ENCODE measurements around the gene SPHK2. TPM values are rescaled to one million over a fixed set of nuclear protein-coding genes. Genes with fewer than 3 reads are reported as not detected.
A peak's percentile ranks its signal among the peaks of the same experiment; 100 is the strongest.

SPHK2 gene
- polyA plus RNA-seq, 2 of the 4 experiments (the other 2 are of a cell fraction): 6.1 to 18.3 TPM

DNA sequence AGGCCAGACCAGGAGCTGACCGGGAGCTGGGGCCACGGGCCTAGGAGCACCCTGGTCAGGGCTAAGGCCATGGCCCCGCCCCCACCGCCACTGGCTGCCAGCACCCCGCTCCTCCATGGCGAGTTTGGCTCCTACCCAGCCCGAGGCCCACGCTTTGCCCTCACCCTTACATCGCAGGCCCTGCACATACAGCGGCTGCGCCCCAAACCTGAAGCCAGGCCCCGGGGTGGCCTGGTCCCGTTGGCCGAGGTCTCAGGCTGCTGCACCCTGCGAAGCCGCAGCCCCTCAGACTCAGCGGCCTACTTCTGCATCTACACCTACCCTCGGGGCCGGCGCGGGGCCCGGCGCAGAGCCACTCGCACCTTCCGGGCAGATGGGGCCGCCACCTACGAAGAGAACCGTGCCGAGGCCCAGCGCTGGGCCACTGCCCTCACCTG, 6.6 kb downstream of the SPHK2 start:
- Histone ChIP-seq H3K4me3 (no peak overlapping the region), H3K4me2 (no peak overlapping the region), H3K9me3 (no peaks in the 10 kb centered on the region), H3K4me1 (peaks cover 20% of the 10 kb centered on the region), H3K27ac (no peak overlapping the region)
- ChIA-PET POLR2A (interaction anchor here (0.6 kb wide), 1 partner anchor 95 kb away, joined by 6 read pairs; no protein-coding TSS in a partner anchor), CTCF (interaction anchor here (0.9 kb wide), 1 partner anchor 20 kb away, joined by 3 read pairs; the partner anchor contains the start of gene CA11)
- no peak for ATAC-seq
- TF ChIP-seq NPAS2 (CRISPR knock-in tag; IDR thresholded peaks at IDR 0.05; ENCODE audit: borderline replicate concordance) (no peak), GATA3 (IDR thresholded peaks at IDR 0.05; ENCODE audit: borderline replicate concordance) (no peak), SMC3 (IDR thresholded peaks at IDR 0.05) (no peak), NR3C1 (IDR thresholded peaks at IDR 0.05) (no peak), FOSB (CRISPR knock-in tag; IDR thresholded peaks at IDR 0.05) (no peak)
- WGBS (ENCODE audit: missing lambda C conversion rate): 94% methylated on average over 30 of the region's 30 CpGs
- no peak for DNase-seq (ENCODE audit: low read depth in 1 of 2, low spot score in 1 of 2)
- FAIRE-seq: no peak

DNA sequence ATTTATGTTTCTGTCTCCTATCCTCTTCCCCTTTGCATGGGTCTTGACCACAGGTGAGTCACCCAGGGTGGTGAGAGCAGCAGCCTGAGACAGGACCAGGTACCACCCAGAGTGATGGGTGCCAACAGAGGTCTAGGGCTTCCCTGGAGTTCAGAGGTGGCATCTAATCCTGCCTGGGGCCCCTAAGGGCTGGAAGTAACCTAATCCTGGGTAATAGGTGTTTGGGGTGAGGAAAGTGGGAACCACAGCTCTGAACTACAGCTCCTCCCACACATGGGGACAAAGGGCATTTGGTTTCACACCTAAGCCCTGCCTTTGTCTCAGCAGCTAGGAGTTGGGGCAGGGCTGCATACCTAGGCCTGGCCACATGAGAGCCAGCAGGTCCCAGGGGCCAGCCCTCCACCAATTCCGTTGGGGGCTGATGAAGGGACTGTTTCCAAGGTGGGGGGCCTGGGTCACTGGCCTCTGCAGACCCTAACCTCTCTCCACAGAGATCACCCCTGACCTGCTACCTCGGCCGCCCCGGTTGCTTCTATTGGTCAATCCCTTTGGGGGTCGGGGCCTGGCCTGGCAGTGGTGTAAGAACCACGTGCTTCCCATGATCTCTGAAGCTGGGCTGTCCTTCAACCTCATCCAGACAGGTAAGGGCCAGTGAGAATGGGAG, 8.0 kb downstream of the SPHK2 start:
- 73% methylated on average over 6 of the region's 6 CpGs for WGBS (ENCODE audit: missing lambda C conversion rate)
- CTCF ChIA-PET: interaction anchor here (1.2 to 2.7 kb wide), 3 partner anchors 9 to 187 kb away, joined by 3 to 8 read pairs (median 3); partner anchors contain the start of genes RPL18 and SPHK2

DNA sequence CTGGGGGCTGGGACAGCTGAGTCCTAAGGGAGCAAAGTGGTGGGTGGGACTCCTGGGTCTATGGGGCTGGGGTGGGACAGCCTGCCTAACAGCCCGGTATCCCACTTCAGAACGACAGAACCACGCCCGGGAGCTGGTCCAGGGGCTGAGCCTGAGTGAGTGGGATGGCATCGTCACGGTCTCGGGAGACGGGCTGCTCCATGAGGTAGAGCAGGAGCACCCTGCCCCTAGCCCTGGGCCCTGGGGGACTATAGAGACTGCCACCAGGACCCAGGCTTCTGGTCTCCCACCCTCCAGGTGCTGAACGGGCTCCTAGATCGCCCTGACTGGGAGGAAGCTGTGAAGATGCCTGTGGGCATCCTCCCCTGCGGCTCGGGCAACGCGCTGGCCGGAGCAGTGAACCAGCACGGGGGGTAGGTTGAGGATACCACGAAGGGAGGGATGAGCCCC, 8.6 kb downstream of the SPHK2 start:
- no peak for ATAC-seq
- FAIRE-seq: no peak
- 87% methylated on average over 16 of the region's 17 CpGs for WGBS (ENCODE audit: missing lambda C conversion rate)

More for the DNA sequence above, 8.0 kb downstream of the SPHK2 start:
- POLR2A ChIA-PET: interaction anchor here (0.9 to 2.6 kb wide), 3 partner anchors 8 to 19 kb away, joined by 3 to 22 read pairs (median 3); partner anchors contain the start of genes CA11, DBP, RPL18 and SPHK2
- DNase-seq (ENCODE audit: low read depth in 1 of 2, low spot score in 1 of 2) (no peak), ATAC-seq (no peak), FAIRE-seq (no peak)
- Histone ChIP-seq H3K4me3 (no peak overlapping the region), H3K27ac (peak overlapping the region in 1 of 2 experiments; percentile 36; a peak in 3 of 6 replicates), H3K4me2 (no peak overlapping the region; the same call in 2 of the 3 replicates), H3K4me1 (peaks cover 29% of the 10 kb centered on the region), H3K9me3 (no peaks in the 10 kb centered on the region)
- TF ChIP-seq KDM5A (IDR thresholded peaks at IDR 0.05): no peak
- no peak for TF ChIP-seq JUN (IDR thresholded peaks at IDR 0.05)
- no peak for TF ChIP-seq ZNF302 (CRISPR knock-in tag; IDR thresholded peaks at IDR 0.05)
- no peak for TF ChIP-seq CHD2 (IDR thresholded peaks at IDR 0.05; ENCODE audit: low read length, partially characterized antibody)
- no peak for TF ChIP-seq HOXB13 (CRISPR knock-in tag; IDR thresholded peaks at IDR 0.05; ENCODE audit: low read depth)
- no peak for TF ChIP-seq MAFK (IDR thresholded peaks at IDR 0.05; ENCODE audit: partially characterized antibody)
- TF ChIP-seq NR3C1 (IDR thresholded peaks at IDR 0.05): no peak
- no peak for TF ChIP-seq MYC (IDR thresholded peaks at IDR 0.05; ENCODE audit: borderline replicate concordance, low read length)
- no peak for TF ChIP-seq POLR2AphosphoS2 (conservative IDR thresholded peaks at IDR 0.05; ENCODE audit: low read length)
- no peak for TF ChIP-seq JUNB (IDR thresholded peaks at IDR 0.05)
- TF ChIP-seq, protein P1, sequence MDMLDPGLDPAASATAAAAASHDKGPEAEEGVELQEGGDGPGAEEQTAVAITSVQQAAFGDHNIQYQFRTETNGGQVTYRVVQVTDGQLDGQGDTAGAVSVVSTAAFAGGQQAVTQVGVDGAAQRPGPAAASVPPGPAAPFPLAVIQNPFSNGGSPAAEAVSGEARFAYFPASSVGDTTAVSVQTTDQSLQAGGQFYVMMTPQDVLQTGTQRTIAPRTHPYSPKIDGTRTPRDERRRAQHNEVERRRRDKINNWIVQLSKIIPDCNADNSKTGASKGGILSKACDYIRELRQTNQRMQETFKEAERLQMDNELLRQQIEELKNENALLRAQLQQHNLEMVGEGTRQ (IDR thresholded peaks at IDR 0.05): no peak
- TF ChIP-seq, protein P2, sequence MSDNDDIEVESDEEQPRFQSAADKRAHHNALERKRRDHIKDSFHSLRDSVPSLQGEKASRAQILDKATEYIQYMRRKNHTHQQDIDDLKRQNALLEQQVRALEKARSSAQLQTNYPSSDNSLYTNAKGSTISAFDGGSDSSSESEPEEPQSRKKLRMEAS (IDR thresholded peaks at IDR 0.05): no peak
- TF ChIP-seq CBX2 (IDR thresholded peaks at IDR 0.05; ENCODE audit: borderline replicate concordance, low read depth): no peak
- TF ChIP-seq, protein P3, sequence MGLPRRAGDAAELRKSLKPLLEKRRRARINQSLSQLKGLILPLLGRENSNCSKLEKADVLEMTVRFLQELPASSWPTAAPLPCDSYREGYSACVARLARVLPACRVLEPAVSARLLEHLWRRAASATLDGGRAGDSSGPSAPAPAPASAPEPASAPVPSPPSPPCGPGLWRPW (IDR thresholded peaks at IDR 0.05): no peak
- TF ChIP-seq FOXS1 (CRISPR knock-in tag; IDR thresholded peaks at IDR 0.05): no peak
- TF ChIP-seq TFCP2L1 (CRISPR knock-in tag; IDR thresholded peaks at IDR 0.05): no peak
- TF ChIP-seq, protein P4, sequence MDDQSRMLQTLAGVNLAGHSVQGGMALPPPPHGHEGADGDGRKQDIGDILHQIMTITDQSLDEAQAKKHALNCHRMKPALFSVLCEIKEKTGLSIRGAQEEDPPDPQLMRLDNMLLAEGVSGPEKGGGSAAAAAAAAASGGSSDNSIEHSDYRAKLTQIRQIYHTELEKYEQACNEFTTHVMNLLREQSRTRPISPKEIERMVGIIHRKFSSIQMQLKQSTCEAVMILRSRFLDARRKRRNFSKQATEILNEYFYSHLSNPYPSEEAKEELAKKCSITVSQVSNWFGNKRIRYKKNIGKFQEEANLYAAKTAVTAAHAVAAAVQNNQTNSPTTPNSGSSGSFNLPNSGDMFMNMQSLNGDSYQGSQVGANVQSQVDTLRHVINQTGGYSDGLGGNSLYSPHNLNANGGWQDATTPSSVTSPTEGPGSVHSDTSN (IDR thresholded peaks at IDR 0.05): no peak
- TF ChIP-seq PHF8 (IDR thresholded peaks at IDR 0.05; ENCODE audit: borderline replicate concordance, low read depth): no peak

More for the DNA sequence above, 8.6 kb downstream of the SPHK2 start:
- ChIA-PET CTCF (interaction anchor here (1.2 to 2.7 kb wide), 3 partner anchors 9 to 186 kb away, joined by 3 to 8 read pairs (median 3); partner anchors contain the start of genes RPL18 and SPHK2), POLR2A (interaction anchor here (1.1 to 2.6 kb wide), 2 partner anchors 9 kb away, joined by 3 to 22 read pairs; partner anchors contain the start of genes DBP, RPL18 and SPHK2)
- peak overlapping the region in 1 of 2 experiments; percentile 36; a peak in 3 of 6 replicates for H3K27ac ChIP-seq
- no peak overlapping the region for H3K4me2 ChIP-seq
- peaks cover 35% of the 10 kb centered on the region for H3K4me1 ChIP-seq
- no peak for TF ChIP-seq ZNF302 (CRISPR knock-in tag; IDR thresholded peaks at IDR 0.05)
- no peak for TF ChIP-seq CBX2 (IDR thresholded peaks at IDR 0.05; ENCODE audit: borderline replicate concordance, low read depth)
- no peak for TF ChIP-seq EHF (CRISPR knock-in tag; IDR thresholded peaks at IDR 0.05)
- no peak for TF ChIP-seq FOSB (CRISPR knock-in tag; IDR thresholded peaks at IDR 0.05)
- TF ChIP-seq, protein P3 (IDR thresholded peaks at IDR 0.05): no peak
- TF ChIP-seq CHD4 (IDR thresholded peaks at IDR 0.05; ENCODE audit: borderline replicate concordance): no peak
- TF ChIP-seq RCOR1 (IDR thresholded peaks at IDR 0.05; ENCODE audit: low read depth, low read length): no peak
- no peak for TF ChIP-seq SREBF2 (IDR thresholded peaks at IDR 0.05)
- no peak for TF ChIP-seq JUNB (IDR thresholded peaks at IDR 0.05)
- TF ChIP-seq, protein P5, sequence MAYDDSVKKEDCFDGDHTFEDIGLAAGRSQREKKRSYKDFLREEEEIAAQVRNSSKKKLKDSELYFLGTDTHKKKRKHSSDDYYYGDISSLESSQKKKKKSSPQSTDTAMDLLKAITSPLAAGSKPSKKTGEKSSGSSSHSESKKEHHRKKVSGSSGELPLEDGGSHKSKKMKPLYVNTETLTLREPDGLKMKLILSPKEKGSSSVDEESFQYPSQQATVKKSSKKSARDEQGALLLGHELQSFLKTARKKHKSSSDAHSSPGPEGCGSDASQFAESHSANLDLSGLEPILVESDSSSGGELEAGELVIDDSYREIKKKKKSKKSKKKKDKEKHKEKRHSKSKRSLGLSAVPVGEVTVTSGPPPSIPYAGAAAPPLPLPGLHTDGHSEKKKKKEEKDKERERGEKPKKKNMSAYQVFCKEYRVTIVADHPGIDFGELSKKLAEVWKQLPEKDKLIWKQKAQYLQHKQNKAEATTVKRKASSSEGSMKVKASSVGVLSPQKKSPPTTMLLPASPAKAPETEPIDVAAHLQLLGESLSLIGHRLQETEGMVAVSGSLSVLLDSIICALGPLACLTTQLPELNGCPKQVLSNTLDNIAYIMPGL (CRISPR knock-in tag; IDR thresholded peaks at IDR 0.05; ENCODE audit: borderline replicate concordance): no peak
- no peak for TF ChIP-seq NR3C1 (IDR thresholded peaks at IDR 0.05)
- TF ChIP-seq HDAC2 (IDR thresholded peaks at IDR 0.05): no peak
- no peak for TF ChIP-seq ZSCAN20 (CRISPR knock-in tag; IDR thresholded peaks at IDR 0.05)
- no peaks in the 10 kb centered on the region for H3K9me3 ChIP-seq
- H3K4me3 ChIP-seq: no peak overlapping the region
- DNase-seq (ENCODE audit: low read depth in 1 of 2, low spot score in 1 of 2): no peak

All from A549 (cell line).